ENCODE results near the gene SYNRG. TPM values are rescaled to one million over a fixed set of nuclear protein-coding genes. Genes with fewer than 3 reads are reported as not detected.

Gene SYNRG
- total RNA-seq, 1 donor from 2014 or later: 49.5 TPM

GRCh38 chr17:37480427-37480826 lies 128.8 kb downstream of the SYNRG start:
- no peaks in the 10 kb centered on the region for H3K9me3 Mint-ChIP-seq (ENCODE audit: unreplicated experiment)
- H3K4me3 Mint-ChIP-seq (ENCODE audit: unreplicated experiment): no peak overlapping the region
- TF ChIP-seq CTCF (IDR thresholded peaks at IDR 0.05; ENCODE audit: unreplicated experiment): no peak
- H3K27ac Mint-ChIP-seq (ENCODE audit: unreplicated experiment): no peak overlapping the region
- peaks cover 15% of the 10 kb centered on the region for H3K36me3 Mint-ChIP-seq (ENCODE audit: low read depth, unreplicated experiment)
- no peak for DNase-seq (ENCODE audit: low spot score)
- H3K27me3 Mint-ChIP-seq (ENCODE audit: unreplicated experiment): no peaks in the 10 kb centered on the region
- peaks cover 30% of the 10 kb centered on the region for H3K4me1 Mint-ChIP-seq (ENCODE audit: unreplicated experiment)

- Mint-ChIP-seq H3K4me3 (ENCODE audit: unreplicated experiment) (no peak overlapping the region), H3K27ac (ENCODE audit: unreplicated experiment) (no peak overlapping the region), H3K9me3 (ENCODE audit: unreplicated experiment) (no peaks in the 10 kb centered on the region), H3K4me1 (ENCODE audit: unreplicated experiment) (peaks cover 30% of the 10 kb centered on the region), H3K36me3 (ENCODE audit: low read depth, unreplicated experiment) (peaks cover 18% of the 10 kb centered on the region), H3K27me3 (ENCODE audit: unreplicated experiment) (no peaks in the 10 kb centered on the region)
- no peak for DNase-seq (ENCODE audit: low spot score)
- no peak for TF ChIP-seq CTCF (IDR thresholded peaks at IDR 0.05; ENCODE audit: unreplicated experiment)
Observed at GRCh38 chr17:37479025-37479424, 130.2 kb downstream of the SYNRG start.

GRCh38 chr17:37478187-37478586 lies 131.0 kb downstream of the SYNRG start:
- H3K9me3 Mint-ChIP-seq (ENCODE audit: unreplicated experiment): no peaks in the 10 kb centered on the region
- DNase-seq (ENCODE audit: low spot score): no peak
- no peak overlapping the region for H3K4me3 Mint-ChIP-seq (ENCODE audit: unreplicated experiment)
- H3K27me3 Mint-ChIP-seq (ENCODE audit: unreplicated experiment): no peaks in the 10 kb centered on the region
- H3K4me1 Mint-ChIP-seq (ENCODE audit: unreplicated experiment): peaks cover 23% of the 10 kb centered on the region
- H3K36me3 Mint-ChIP-seq (ENCODE audit: low read depth, unreplicated experiment): peaks cover 25% of the 10 kb centered on the region
- no peak overlapping the region for H3K27ac Mint-ChIP-seq (ENCODE audit: unreplicated experiment)
- no peak for TF ChIP-seq CTCF (IDR thresholded peaks at IDR 0.05; ENCODE audit: unreplicated experiment)

GRCh38 chr17:37476431-37477120 lies 132.6 kb downstream of the SYNRG start:
- H3K27me3 Mint-ChIP-seq (ENCODE audit: unreplicated experiment): no peaks in the 10 kb centered on the region
- peak overlapping the region; percentile 57 for H3K27ac Mint-ChIP-seq (ENCODE audit: unreplicated experiment)
- TF ChIP-seq CTCF (IDR thresholded peaks at IDR 0.05; ENCODE audit: unreplicated experiment): no peak
- DNase-seq (ENCODE audit: low spot score): no peak
- peaks cover 12% of the 10 kb centered on the region for H3K4me1 Mint-ChIP-seq (ENCODE audit: unreplicated experiment)
- H3K4me3 Mint-ChIP-seq (ENCODE audit: unreplicated experiment): no peak overlapping the region
- no peaks in the 10 kb centered on the region for H3K9me3 Mint-ChIP-seq (ENCODE audit: unreplicated experiment)
- peaks cover 25% of the 10 kb centered on the region for H3K36me3 Mint-ChIP-seq (ENCODE audit: low read depth, unreplicated experiment)

GRCh38 chr17:37475731-37476420 lies 133.3 kb downstream of the SYNRG start:
- H3K36me3 Mint-ChIP-seq (ENCODE audit: low read depth, unreplicated experiment): peaks cover 29% of the 10 kb centered on the region
- peaks cover 6% of the 10 kb centered on the region for H3K4me1 Mint-ChIP-seq (ENCODE audit: unreplicated experiment)
- H3K27ac Mint-ChIP-seq (ENCODE audit: unreplicated experiment): peak overlapping the region; percentile 62
- DNase-seq (ENCODE audit: low spot score): no peak
- no peaks in the 10 kb centered on the region for H3K9me3 Mint-ChIP-seq (ENCODE audit: unreplicated experiment)
- TF ChIP-seq CTCF (IDR thresholded peaks at IDR 0.05; ENCODE audit: unreplicated experiment): no peak
- no peak overlapping the region for H3K4me3 Mint-ChIP-seq (ENCODE audit: unreplicated experiment)
- no peaks in the 10 kb centered on the region for H3K27me3 Mint-ChIP-seq (ENCODE audit: unreplicated experiment)
